ENCODE measurements around the gene CEMIP.
"Not testable (repeated sequence)": the region's sequence is repeated elsewhere in the genome, so short reads cannot be mapped to it uniquely, and the experiment has no call there.

The CEMIP gene

DNA sequence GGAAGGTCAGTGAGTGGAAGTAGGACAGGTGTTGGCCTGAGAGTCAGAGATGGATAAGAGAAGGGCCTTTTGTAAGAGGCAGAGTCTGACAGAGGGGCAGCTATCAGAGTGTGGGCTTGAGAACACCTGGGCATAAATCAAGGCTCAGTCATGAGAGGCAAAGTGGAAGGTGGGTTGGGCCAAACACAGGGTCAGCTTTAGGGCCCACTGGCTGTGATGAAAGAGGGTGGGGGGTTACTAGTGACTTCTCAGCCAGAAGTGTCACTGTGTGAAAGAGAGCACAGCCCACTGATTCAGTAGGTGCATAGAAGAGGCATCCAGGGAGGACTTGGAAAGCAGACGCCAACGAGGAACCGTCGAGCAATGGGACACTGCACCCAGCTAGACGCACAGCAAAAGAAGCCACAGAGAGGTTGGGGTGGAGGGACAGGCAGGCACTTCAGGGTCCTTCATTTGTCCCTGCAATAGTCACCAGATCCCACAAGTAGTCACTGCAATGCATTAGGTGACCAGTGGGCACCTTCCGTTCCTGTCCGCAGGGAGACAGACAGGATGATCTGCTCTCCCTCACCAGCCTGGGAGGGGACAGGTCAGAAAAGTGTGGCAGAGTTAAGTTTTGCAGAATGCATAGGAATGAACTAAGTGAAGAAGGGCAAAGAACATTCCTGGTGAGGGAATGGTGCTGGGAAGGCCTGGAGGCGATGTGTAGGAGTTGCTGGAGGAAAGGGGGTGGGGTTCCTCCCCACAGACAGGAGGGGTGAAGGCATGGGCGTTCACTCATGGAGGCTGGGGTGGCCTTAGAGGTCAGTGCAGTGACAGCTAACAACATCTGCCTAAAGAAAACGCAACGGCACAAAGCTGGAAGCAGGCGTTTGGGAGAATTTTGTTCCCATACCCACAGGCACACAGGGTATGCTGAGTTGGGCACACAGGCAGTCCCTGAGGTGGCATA is 174.1 kb downstream of the CEMIP start:
- Histone ChIP-seq H3K4me2 (ENCODE audit: low read depth, low read length, poor library complexity, severe bottlenecking) (no peak overlapping the region), H3F3A (ENCODE audit: insufficient read depth) (no peaks in the 10 kb centered on the region), H3K79me2 (ENCODE audit: insufficient read depth, low read length) (no peaks in the 10 kb centered on the region)

GRCh38 chr15:80953953-80954778 is 175.0 kb downstream of the CEMIP start:
- Histone ChIP-seq H3K9me3 (ENCODE audit: insufficient read depth, low read length) (no peaks in the 10 kb centered on the region), H3K36me3 (ENCODE audit: low read length) (no peaks in the 10 kb centered on the region), H3K9me2 (replicated peaks; ENCODE audit: insufficient read depth, low read length) (no peaks in the 10 kb centered on the region), H2AFZ (ENCODE audit: low read depth, low read length, severe bottlenecking) (no peak overlapping the region), H3K27me3 (ENCODE audit: low read length) (no peaks in the 10 kb centered on the region), H3F3A (ENCODE audit: insufficient read depth) (no peaks in the 10 kb centered on the region), H3K9ac (ENCODE audit: low read length) (no peak overlapping the region), H4K20me1 (ENCODE audit: low read depth, low read length) (no peaks in the 10 kb centered on the region), H3K4me2 (ENCODE audit: low read depth, low read length, poor library complexity, severe bottlenecking) (no peak overlapping the region), H3K4me3 (ENCODE audit: insufficient read depth, low read length, poor library complexity, severe bottlenecking) (no peak overlapping the region), H3K79me2 (ENCODE audit: insufficient read depth, low read length) (no peaks in the 10 kb centered on the region), H3K27ac (ENCODE audit: low read depth, low read length) (no peak overlapping the region)
- TF ChIP-seq EZH2phosphoT487 (conservative IDR thresholded peaks at IDR 0.05; ENCODE audit: low read length): no peak

More for the DNA sequence above, 174.1 kb downstream of the CEMIP start:
- no peak overlapping the region for H3K4me3 ChIP-seq (ENCODE audit: insufficient read depth, low read length, poor library complexity, severe bottlenecking)
- H3K27ac ChIP-seq (ENCODE audit: low read depth, low read length): no peak overlapping the region
- no peaks in the 10 kb centered on the region for H3K27me3 ChIP-seq (ENCODE audit: low read length)
- H3K9me2 ChIP-seq (replicated peaks; ENCODE audit: insufficient read depth, low read length): no peaks in the 10 kb centered on the region
- H3K36me3 ChIP-seq (ENCODE audit: low read length): no peaks in the 10 kb centered on the region
- no peak overlapping the region for H2AFZ ChIP-seq (ENCODE audit: low read depth, low read length, severe bottlenecking)
- H3K9me3 ChIP-seq (ENCODE audit: insufficient read depth, low read length): no peaks in the 10 kb centered on the region
- H3K9ac ChIP-seq (ENCODE audit: low read length): no peak overlapping the region
- TF ChIP-seq CTCF (IDR thresholded peaks at IDR 0.05; ENCODE audit: insufficient read depth, low read length, poor library complexity, severe bottlenecking): no peak
- H4K20me1 ChIP-seq (ENCODE audit: low read depth, low read length): no peaks in the 10 kb centered on the region

DNA sequence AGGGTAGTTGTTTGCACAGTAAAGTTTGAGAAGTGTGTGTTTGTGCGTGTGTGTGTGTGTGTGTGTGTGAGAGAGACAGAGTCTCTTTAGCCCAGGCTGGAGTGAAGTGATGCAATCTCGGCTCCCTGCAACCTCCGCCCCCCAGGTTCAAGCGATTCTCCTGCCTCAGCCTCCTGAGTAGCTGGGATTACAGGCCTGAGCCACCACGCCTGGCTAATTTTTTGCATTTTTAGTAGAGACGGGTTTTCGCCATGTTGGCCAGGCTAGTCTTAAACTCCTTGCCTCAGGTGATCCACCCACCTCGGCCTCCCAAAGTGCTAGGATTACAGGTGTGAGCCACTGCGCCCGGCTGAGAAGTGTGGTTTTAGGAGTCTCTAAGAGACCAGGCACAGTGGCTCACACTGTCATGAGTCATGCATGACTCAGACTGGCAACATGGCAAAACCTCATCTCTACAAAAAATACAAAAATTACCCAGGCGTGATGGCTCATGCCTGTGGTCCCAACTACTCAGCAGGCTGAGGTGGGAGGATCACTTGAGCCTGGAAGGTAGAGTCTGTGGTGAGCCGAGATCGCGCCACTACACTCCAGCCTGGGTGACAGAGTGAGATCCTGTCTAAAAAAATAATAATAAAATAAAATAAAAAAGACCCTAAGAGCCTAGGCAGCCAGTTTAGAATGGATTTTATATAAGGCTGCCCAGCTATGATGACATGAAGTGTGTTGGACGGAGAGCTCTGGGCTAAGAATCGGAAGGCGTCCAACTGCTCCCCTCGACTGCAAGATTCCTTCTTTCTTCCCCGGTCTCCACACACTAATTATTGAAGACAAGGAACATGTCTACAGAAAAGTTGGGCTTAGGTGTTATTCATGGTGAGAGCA is 176.6 kb downstream of the CEMIP start:
- H3K4me2 ChIP-seq (ENCODE audit: low read depth, low read length, poor library complexity, severe bottlenecking); H3K9me3 ChIP-seq (ENCODE audit: insufficient read depth, low read length); H3K4me3 ChIP-seq (ENCODE audit: insufficient read depth, low read length, poor library complexity, severe bottlenecking); H3K27ac ChIP-seq (ENCODE audit: low read depth, low read length); H3K27me3 ChIP-seq (ENCODE audit: low read length); H3F3A ChIP-seq (ENCODE audit: insufficient read depth); H4K20me1 ChIP-seq (ENCODE audit: low read depth, low read length); H3K36me3 ChIP-seq (ENCODE audit: low read length); H3K9me2 ChIP-seq (replicated peaks; ENCODE audit: insufficient read depth, low read length); H3K79me2 ChIP-seq (ENCODE audit: insufficient read depth, low read length); H2AFZ ChIP-seq (ENCODE audit: low read depth, low read length, severe bottlenecking); H3K9ac ChIP-seq (ENCODE audit: low read length): not testable (repeated sequence)

DNA sequence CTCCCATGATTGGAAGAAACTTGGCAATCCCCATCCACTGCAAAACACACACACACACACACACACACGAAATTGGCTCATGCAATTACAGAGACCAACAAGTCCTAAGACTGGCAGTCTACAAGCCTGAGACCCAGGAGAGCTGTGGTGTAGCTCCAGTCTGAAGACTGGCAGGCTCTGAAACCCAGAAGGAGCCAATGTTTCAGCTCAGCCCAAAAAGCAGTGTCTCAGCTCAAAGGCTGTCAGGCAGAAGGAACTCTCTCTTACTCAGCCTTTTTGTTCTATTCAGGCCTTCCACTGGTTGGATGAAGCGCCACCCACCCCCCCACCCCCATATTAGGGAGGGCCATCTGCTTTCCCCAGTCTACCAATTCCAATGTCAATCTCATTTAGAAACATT is 178.4 kb downstream of the CEMIP start:
- no peaks in the 10 kb centered on the region for H3F3A ChIP-seq (ENCODE audit: insufficient read depth)
- H3K79me2 ChIP-seq (ENCODE audit: insufficient read depth, low read length): no peaks in the 10 kb centered on the region
- no peaks in the 10 kb centered on the region for H3K36me3 ChIP-seq (ENCODE audit: low read length)
- no peaks in the 10 kb centered on the region for H3K9me2 ChIP-seq (replicated peaks; ENCODE audit: insufficient read depth, low read length)
- H3K9ac ChIP-seq (ENCODE audit: low read length): no peak overlapping the region
- no peak for TF ChIP-seq EZH2phosphoT487 (conservative IDR thresholded peaks at IDR 0.05; ENCODE audit: low read length)
- no peak overlapping the region for H3K4me2 ChIP-seq (ENCODE audit: low read depth, low read length, poor library complexity, severe bottlenecking)
- H3K27me3 ChIP-seq (ENCODE audit: low read length): no peaks in the 10 kb centered on the region
- no peak overlapping the region for H2AFZ ChIP-seq (ENCODE audit: low read depth, low read length, severe bottlenecking)
- no peak overlapping the region for H3K4me3 ChIP-seq (ENCODE audit: insufficient read depth, low read length, poor library complexity, severe bottlenecking)
- H3K9me3 ChIP-seq (ENCODE audit: insufficient read depth, low read length): no peaks in the 10 kb centered on the region
- H4K20me1 ChIP-seq (ENCODE audit: low read depth, low read length): no peaks in the 10 kb centered on the region
- H3K27ac ChIP-seq (ENCODE audit: low read depth, low read length): no peak overlapping the region

Data from SU-DHL-6 (cell line).